ENCODE data around the gene HMX1.

HMX1 gene

GRCh38 chr4:8892556-8893226 is 21.1 kb upstream of the HMX1 start:
- DNase-seq (ENCODE audit: low read depth, low spot score): no peak

GRCh38 chr4:8891646-8892555 is 20.3 kb upstream of the HMX1 start:
- DNase-seq (ENCODE audit: low read depth, low spot score): peak; percentile 61

GRCh38 chr4:8891255-8891645 is 19.6 kb upstream of the HMX1 start:
- no peak for DNase-seq (ENCODE audit: low read depth, low spot score)

- no peak for DNase-seq (ENCODE audit: low read depth, low spot score)
Observed at GRCh38 chr4:8888856-8889255, 17.2 kb upstream of the HMX1 start.

- DNase-seq (ENCODE audit: low read depth, low spot score): no peak
Observed at GRCh38 chr4:8886612-8887406, 15.2 kb upstream of the HMX1 start.

- no peak for DNase-seq (ENCODE audit: low read depth, low spot score)
Observed at GRCh38 chr4:8882239-8882638, 10.6 kb upstream of the HMX1 start.

- DNase-seq (ENCODE audit: low read depth, low spot score): no peak
Observed at GRCh38 chr4:8880851-8881250, 9.2 kb upstream of the HMX1 start.

- no peak for DNase-seq (ENCODE audit: low read depth, low spot score)
Observed at GRCh38 chr4:8879574-8879973, 7.9 kb upstream of the HMX1 start.

- no peak for DNase-seq (ENCODE audit: low read depth, low spot score)
Observed at GRCh38 chr4:8878421-8878820, 6.8 kb upstream of the HMX1 start.

- DNase-seq (ENCODE audit: low read depth, low spot score): no peak
Observed at GRCh38 chr4:8877780-8878040, 6.1 kb upstream of the HMX1 start.

GRCh38 chr4:8876982-8877779 is 5.5 kb upstream of the HMX1 start:
- no peak for DNase-seq (ENCODE audit: low read depth, low spot score)

- DNase-seq (ENCODE audit: low read depth, low spot score): no peak
Observed at GRCh38 chr4:8874896-8875680, 3.4 kb upstream of the HMX1 start.

GRCh38 chr4:8874003-8874895 is 2.6 kb upstream of the HMX1 start:
- no peak for DNase-seq (ENCODE audit: low read depth, low spot score)

- no peak for DNase-seq (ENCODE audit: low read depth, low spot score)
Observed at GRCh38 chr4:8872402-8873291, 1.0 kb upstream of the HMX1 start.

- DNase-seq (ENCODE audit: low read depth, low spot score): no peak
Observed at GRCh38 chr4:8870647-8871416, 807 bp downstream of the HMX1 start.

- no peak for DNase-seq (ENCODE audit: low read depth, low spot score)
Observed at GRCh38 chr4:8869898-8870646, 1.6 kb downstream of the HMX1 start.

Measured in ELF-1 (cell line).